ENCODE measurements around the gene STRBP.
"Not testable (repeated sequence)": the region's sequence is repeated elsewhere in the genome, so short reads cannot be mapped to it uniquely, and the experiment has no call there.

GRCh38 chr9:123301936-123302335, 33.5 kb upstream of the STRBP start:
- TF ChIP-seq RAD21 (IDR thresholded peaks at IDR 0.05 in 1 of 2, conservative IDR thresholded peaks at IDR 0.05 in 1 of 2; ENCODE audit: low read depth in 2 of 2, low read length in 2 of 2); EZH2 (IDR thresholded peaks at IDR 0.05; ENCODE audit: low read depth, low read length, severe bottlenecking); ZNF274 (IDR thresholded peaks at IDR 0.05; ENCODE audit: borderline replicate concordance, extremely low read depth, low read length); MAX (IDR thresholded peaks at IDR 0.05); KDM4A (IDR thresholded peaks at IDR 0.05; ENCODE audit: low read depth, low read length, severe bottlenecking); CTCF (IDR thresholded peaks at IDR 0.05; ENCODE audit: control extremely low read depth in 1 of 3, insufficient read depth in 1 of 3, low read depth in 1 of 3, low read length in 3 of 3); SP1 (IDR thresholded peaks at IDR 0.05; ENCODE audit: low read depth, low read length); HDAC2 (IDR thresholded peaks at IDR 0.05; ENCODE audit: borderline replicate concordance in 1 of 2, low read depth in 2 of 2, low read length in 2 of 2); EGR1 (IDR thresholded peaks at IDR 0.05; ENCODE audit: borderline replicate concordance, low read depth, low read length); POLR2A (IDR thresholded peaks at IDR 0.05; ENCODE audit: control extremely low read depth in 1 of 2, low read depth in 2 of 2, low read length in 2 of 2); MAFK (IDR thresholded peaks at IDR 0.05; ENCODE audit: low read depth, low read length); CBX8 (IDR thresholded peaks at IDR 0.05; ENCODE audit: borderline replicate concordance, low read depth, low read length): not testable (repeated sequence)

All from H1 (cell line).